Right atrium auricular region (tissue), 2 donors: ENCODE measurements around the gene USP38. TPM values are rescaled to one million over a fixed set of nuclear protein-coding genes. Genes with fewer than 3 reads are reported as not detected.
"Not testable (repeated sequence)": the region's sequence is repeated elsewhere in the genome, so short reads cannot be mapped to it uniquely, and the experiment has no call there.

Source experiments
- DNase-seq: peaks from one replicate; pipeline ENCODE4 v3.0.0-alpha.2; 2019; ENCODE audit warnings: low spot score
- H3K27ac ChIP-seq, 2 donors: fragments of 200-600 bp; sonication (generic); 1 replicate in 1 of 2; 2 replicates in 1 of 2; pipeline ENCODE4 v1.5.1; 2016 to 2019
- H3K27me3 ChIP-seq, 2 donors: fragments of 200-600 bp; sonication (generic); one replicate each; pipeline versions ENCODE4 v1.5.1 to v1.6.0; 2017 to 2019
- H3K36me3 ChIP-seq: fragments of 200-600 bp; sonication (generic); one replicate; pipeline ENCODE4 v1.5.1; 2016
- H3K4me1 ChIP-seq, 2 donors: fragments of 200-600 bp; sonication (generic); one replicate each; pipeline versions ENCODE4 v1.5.1 to v1.6.0; 2017 to 2019
- H3K4me3 ChIP-seq, 2 donors: fragments of 200-600 bp; sonication (generic); 1 replicate in 1 of 2; 2 replicates in 1 of 2; pipeline ENCODE4 v1.5.1; 2017 to 2019; ENCODE audit warnings: mild to moderate bottlenecking in 1 of 2, moderate library complexity in 1 of 2
- H3K9me3 ChIP-seq, 2 donors: fragments of 200-600 bp; sonication (generic); one replicate each; pipeline ENCODE4 v1.5.1; 2019
- CTCF ChIP-seq, 2 donors: fragments of 200-600 bp; sonication (generic); IDR thresholded peaks; one replicate each; pipeline ENCODE4 v1.5.1; 2019; ENCODE audit warnings: antibody characterized with exemption in 2 of 2
- total RNA-seq, 2 donors: library from RNA; depleted of rRNA; stranded (reverse); fragments of >200 nt; gene quantifications; one replicate each; pipeline ENCODE4 v1.1.0, GENCODE V29; 2016

USP38 gene
- total RNA-seq, 2 donors from 2014 or later, result 16.2 to 20.1 TPM

DNA sequence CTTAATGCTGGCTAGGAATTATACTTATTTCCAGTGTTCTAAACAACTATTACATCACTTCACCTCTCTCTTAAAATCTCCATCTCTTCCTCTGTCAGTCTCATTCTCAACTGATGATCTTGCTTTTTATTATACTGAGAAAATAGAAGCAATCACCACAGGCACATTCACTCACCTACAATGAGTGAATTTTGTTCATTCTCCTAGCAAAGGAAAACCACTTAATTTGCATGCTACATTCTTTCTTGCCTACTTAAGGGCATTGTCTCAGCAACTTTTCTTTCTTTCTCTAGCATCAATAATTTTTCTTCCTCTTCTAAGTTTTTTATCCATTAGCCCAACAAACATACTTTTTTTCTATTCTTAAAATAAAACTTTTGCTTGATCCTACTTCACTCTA, 21.1 kb upstream of the USP38 start:
- Histone ChIP-seq H3K9me3 (no peaks in the 10 kb centered on the region), H3K27me3 (no peaks in the 10 kb centered on the region), H3K27ac (no peak overlapping the region), H3K4me1 (no peaks in the 10 kb centered on the region), H3K4me3 (no peak overlapping the region), H3K36me3 (no peaks in the 10 kb centered on the region)
- no peak for TF ChIP-seq CTCF (IDR thresholded peaks at IDR 0.05)
- DNase-seq, result no peak

DNA sequence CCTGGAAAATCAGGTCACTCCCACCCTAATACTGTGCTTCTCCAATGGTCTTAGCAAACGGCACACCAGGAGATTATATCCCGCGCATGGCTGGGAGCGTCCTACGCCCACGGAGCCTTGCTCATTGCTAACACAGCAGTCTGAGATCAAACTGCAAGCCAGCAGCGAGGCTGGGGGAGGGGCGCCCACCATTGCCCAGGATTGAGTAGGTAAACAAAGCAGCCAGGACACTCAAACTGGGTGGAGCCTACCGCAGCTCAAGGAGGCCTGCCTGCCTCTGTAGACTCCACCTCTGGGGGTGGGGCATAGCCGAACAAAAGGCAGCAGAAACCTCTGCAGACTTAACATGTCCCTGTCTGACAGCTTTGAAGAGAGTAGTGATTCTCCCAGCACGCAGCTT, 18.0 kb upstream of the USP38 start:
- DNase-seq, H3K27ac ChIP-seq, H3K27me3 ChIP-seq, H3K4me3 ChIP-seq, H3K4me1 ChIP-seq, H3K36me3 ChIP-seq, H3K9me3 ChIP-seq: not testable (repeated sequence)

- TF ChIP-seq CTCF (IDR thresholded peaks at IDR 0.05), result no peak
- Histone ChIP-seq H3K4me1 (peaks cover 0 to 7% of the 10 kb centered on the region in 2 donors), H3K27me3 (no peaks in the 10 kb centered on the region), H3K27ac (no peak overlapping the region), H3K9me3 (peaks cover 0 to 18% of the 10 kb centered on the region in 2 donors), H3K4me3 (no peak overlapping the region), H3K36me3 (no peaks in the 10 kb centered on the region)
- no peak for DNase-seq
These were observed 5.8 kb upstream of the USP38 start for GRCh38 chr4:143178923-143179322.

GRCh38 chr4:143183513-143184216, 1.1 kb upstream of the USP38 start:
- H3K9me3 ChIP-seq, result no peaks in the 10 kb centered on the region
- no peak for TF ChIP-seq CTCF (IDR thresholded peaks at IDR 0.05)
- H3K36me3 ChIP-seq, result no peaks in the 10 kb centered on the region
- H3K27ac ChIP-seq, result peak overlapping the region; percentile 93 to 97
- no peak for DNase-seq
- peak overlapping the region; percentile 97 for H3K4me3 ChIP-seq
- no peaks in the 10 kb centered on the region for H3K27me3 ChIP-seq
- H3K4me1 ChIP-seq, result peaks cover 0 to 30% of the 10 kb centered on the region in 2 donors

- peaks cover 0 to 35% of the 10 kb centered on the region in 2 donors for H3K4me1 ChIP-seq
- no peaks in the 10 kb centered on the region for H3K27me3 ChIP-seq
- H3K9me3 ChIP-seq, result no peaks in the 10 kb centered on the region
- H3K36me3 ChIP-seq, result peaks cover 2% of the 10 kb centered on the region
- DNase-seq, result no peak
- peak overlapping the region; percentile 93 to 97 for H3K27ac ChIP-seq
- TF ChIP-seq CTCF (IDR thresholded peaks at IDR 0.05), result no peak
- H3K4me3 ChIP-seq, result peak overlapping the region; percentile 97
These were observed 557 bp upstream of the USP38 start for GRCh38 chr4:143184217-143184502.

- peaks cover 0 to 37% of the 10 kb centered on the region in 2 donors for H3K4me1 ChIP-seq
- peak overlapping the region; percentile 93 to 97 for H3K27ac ChIP-seq
- peak overlapping the region; percentile 97 for H3K4me3 ChIP-seq
- H3K9me3 ChIP-seq, result no peaks in the 10 kb centered on the region
- DNase-seq, result no peak
- H3K36me3 ChIP-seq, result peaks cover 8% of the 10 kb centered on the region
- no peaks in the 10 kb centered on the region for H3K27me3 ChIP-seq
- TF ChIP-seq CTCF (IDR thresholded peaks at IDR 0.05), result no peak
These were observed 763 bp downstream of the USP38 start for GRCh38 chr4:143185253-143186107.
